ENCODE data around the gene PRKCZ. TPM values are rescaled to one million over a fixed set of nuclear protein-coding genes. Genes with fewer than 3 reads are reported as not detected.

The PRKCZ gene
- total and polyA plus RNA-seq, 2 experiments from 2014 or later = 26.2 to 36.9 TPM

DNA sequence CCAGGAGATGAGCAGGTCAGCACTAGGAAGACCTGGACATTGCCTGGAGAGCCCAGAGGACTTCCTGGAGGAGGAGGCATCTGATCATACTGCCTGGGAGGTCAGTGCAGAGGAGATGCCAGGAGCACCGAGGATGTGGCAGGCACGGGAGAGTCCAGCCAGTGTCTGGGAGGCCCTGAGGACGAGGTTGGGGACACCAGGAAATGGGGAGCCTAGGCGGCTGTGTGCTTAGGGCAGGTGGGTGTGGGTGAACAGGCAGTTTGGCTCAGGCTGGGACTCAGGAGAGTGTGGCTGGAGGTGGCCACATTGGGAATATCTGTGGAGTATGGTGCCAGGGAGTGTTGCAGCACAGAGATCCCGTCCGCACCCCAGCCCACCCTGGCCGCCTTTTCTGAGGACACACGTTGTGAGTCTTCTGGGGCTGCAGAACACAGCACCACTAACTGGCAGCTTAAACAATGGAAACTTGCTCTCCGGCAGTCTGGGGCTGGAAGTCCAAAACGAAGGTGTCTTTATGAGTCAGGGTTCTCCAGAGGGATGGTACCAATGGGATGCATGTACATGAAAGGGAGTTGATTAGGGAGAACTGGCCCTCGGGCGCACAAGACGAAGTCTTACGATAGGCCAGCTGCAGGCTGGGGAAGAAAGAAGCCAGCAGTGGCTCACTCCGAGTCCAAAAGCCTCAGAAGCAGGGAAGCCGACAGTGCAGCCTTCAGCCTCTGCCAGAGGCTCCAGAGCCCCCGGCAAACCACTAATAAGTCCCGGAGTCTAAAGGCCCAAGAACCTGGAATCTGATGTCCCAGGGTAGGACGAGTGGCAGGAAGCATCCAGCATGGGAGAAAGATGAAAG, 86.4 kb downstream of the PRKCZ start (continued):
- TF ChIP-seq, protein P1, sequence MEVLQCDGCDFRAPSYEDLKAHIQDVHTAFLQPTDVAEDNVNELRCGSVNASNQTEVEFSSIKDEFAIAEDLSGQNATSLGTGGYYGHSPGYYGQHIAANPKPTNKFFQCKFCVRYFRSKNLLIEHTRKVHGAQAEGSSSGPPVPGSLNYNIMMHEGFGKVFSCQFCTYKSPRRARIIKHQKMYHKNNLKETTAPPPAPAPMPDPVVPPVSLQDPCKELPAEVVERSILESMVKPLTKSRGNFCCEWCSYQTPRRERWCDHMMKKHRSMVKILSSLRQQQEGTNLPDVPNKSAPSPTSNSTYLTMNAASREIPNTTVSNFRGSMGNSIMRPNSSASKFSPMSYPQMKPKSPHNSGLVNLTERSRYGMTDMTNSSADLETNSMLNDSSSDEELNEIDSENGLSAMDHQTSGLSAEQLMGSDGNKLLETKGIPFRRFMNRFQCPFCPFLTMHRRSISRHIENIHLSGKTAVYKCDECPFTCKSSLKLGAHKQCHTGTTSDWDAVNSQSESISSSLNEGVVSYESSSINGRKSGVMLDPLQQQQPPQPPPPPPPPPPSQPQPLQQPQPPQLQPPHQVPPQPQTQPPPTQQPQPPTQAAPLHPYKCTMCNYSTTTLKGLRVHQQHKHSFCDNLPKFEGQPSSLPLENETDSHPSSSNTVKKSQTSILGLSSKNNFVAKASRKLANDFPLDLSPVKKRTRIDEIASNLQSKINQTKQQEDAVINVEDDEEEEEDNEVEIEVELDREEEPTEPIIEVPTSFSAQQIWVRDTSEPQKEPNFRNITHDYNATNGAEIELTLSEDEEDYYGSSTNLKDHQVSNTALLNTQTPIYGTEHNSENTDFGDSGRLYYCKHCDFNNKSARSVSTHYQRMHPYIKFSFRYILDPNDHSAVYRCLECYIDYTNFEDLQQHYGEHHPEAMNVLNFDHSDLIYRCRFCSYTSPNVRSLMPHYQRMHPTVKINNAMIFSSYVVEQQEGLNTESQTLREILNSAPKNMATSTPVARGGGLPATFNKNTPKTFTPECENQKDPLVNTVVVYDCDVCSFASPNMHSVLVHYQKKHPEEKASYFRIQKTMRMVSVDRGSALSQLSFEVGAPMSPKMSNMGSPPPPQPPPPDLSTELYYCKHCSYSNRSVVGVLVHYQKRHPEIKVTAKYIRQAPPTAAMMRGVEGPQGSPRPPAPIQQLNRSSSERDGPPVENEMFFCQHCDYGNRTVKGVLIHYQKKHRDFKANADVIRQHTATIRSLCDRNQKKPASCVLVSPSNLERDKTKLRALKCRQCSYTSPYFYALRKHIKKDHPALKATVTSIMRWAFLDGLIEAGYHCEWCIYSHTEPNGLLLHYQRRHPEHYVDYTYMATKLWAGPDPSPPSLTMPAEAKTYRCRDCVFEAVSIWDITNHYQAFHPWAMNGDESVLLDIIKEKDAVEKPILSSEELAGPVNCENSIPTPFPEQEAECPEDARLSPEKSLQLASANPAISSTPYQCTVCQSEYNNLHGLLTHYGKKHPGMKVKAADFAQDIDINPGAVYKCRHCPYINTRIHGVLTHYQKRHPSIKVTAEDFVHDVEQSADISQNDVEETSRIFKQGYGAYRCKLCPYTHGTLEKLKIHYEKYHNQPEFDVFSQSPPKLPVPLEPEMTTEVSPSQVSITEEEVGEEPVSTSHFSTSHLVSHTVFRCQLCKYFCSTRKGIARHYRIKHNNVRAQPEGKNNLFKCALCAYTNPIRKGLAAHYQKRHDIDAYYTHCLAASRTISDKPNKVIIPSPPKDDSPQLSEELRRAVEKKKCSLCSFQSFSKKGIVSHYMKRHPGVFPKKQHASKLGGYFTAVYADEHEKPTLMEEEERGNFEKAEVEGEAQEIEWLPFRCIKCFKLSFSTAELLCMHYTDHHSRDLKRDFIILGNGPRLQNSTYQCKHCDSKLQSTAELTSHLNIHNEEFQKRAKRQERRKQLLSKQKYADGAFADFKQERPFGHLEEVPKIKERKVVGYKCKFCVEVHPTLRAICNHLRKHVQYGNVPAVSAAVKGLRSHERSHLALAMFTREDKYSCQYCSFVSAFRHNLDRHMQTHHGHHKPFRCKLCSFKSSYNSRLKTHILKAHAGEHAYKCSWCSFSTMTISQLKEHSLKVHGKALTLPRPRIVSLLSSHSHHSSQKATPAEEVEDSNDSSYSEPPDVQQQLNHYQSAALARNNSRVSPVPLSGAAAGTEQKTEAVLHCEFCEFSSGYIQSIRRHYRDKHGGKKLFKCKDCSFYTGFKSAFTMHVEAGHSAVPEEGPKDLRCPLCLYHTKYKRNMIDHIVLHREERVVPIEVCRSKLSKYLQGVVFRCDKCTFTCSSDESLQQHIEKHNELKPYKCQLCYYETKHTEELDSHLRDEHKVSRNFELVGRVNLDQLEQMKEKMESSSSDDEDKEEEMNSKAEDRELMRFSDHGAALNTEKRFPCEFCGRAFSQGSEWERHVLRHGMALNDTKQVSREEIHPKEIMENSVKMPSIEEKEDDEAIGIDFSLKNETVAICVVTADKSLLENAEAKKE (CRISPR knock-in tag; IDR thresholded peaks at IDR 0.05) = no peak
- no peak for TF ChIP-seq CREB1 (CRISPR knock-in tag; IDR thresholded peaks at IDR 0.05; ENCODE audit: low read depth)
- no peak for TF ChIP-seq ZNF114 (CRISPR knock-in tag; IDR thresholded peaks at IDR 0.05)
- TF ChIP-seq ZNF331 (CRISPR knock-in tag; IDR thresholded peaks at IDR 0.05; ENCODE audit: low read depth) = no peak
- TF ChIP-seq STAT1 (IDR thresholded peaks at IDR 0.05; ENCODE audit: unreplicated experiment) = no peak
- TF ChIP-seq NANOG (IDR thresholded peaks at IDR 0.05; ENCODE audit: borderline replicate concordance) = no peak
- TF ChIP-seq, protein P2, sequence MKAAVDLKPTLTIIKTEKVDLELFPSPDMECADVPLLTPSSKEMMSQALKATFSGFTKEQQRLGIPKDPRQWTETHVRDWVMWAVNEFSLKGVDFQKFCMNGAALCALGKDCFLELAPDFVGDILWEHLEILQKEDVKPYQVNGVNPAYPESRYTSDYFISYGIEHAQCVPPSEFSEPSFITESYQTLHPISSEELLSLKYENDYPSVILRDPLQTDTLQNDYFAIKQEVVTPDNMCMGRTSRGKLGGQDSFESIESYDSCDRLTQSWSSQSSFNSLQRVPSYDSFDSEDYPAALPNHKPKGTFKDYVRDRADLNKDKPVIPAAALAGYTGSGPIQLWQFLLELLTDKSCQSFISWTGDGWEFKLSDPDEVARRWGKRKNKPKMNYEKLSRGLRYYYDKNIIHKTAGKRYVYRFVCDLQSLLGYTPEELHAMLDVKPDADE (IDR thresholded peaks at IDR 0.05) = no peak
- TF ChIP-seq, protein P3, sequence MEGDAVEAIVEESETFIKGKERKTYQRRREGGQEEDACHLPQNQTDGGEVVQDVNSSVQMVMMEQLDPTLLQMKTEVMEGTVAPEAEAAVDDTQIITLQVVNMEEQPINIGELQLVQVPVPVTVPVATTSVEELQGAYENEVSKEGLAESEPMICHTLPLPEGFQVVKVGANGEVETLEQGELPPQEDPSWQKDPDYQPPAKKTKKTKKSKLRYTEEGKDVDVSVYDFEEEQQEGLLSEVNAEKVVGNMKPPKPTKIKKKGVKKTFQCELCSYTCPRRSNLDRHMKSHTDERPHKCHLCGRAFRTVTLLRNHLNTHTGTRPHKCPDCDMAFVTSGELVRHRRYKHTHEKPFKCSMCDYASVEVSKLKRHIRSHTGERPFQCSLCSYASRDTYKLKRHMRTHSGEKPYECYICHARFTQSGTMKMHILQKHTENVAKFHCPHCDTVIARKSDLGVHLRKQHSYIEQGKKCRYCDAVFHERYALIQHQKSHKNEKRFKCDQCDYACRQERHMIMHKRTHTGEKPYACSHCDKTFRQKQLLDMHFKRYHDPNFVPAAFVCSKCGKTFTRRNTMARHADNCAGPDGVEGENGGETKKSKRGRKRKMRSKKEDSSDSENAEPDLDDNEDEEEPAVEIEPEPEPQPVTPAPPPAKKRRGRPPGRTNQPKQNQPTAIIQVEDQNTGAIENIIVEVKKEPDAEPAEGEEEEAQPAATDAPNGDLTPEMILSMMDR (conservative IDR thresholded peaks at IDR 0.05; ENCODE audit: low read depth in 2 of 2) = no peak
- TF ChIP-seq EZH2phosphoT487 (IDR thresholded peaks at IDR 0.05; ENCODE audit: unreplicated experiment) = no peak
- no peak for TF ChIP-seq EZH2 (IDR thresholded peaks at IDR 0.05; ENCODE audit: low read depth, unreplicated experiment)
- TF ChIP-seq JUNB (IDR thresholded peaks at IDR 0.05; ENCODE audit: unreplicated experiment) = no peak
